CD4-positive, alpha-beta memory T cell (primary cell): Measurements from ENCODE around the gene AGBL4. TPM values are rescaled to one million over a fixed set of nuclear protein-coding genes. Genes with fewer than 3 reads are reported as not detected.
"Not testable (repeated sequence)": the region's sequence is repeated elsewhere in the genome, so short reads cannot be mapped to it uniquely, and the experiment has no call there.

Experiments
- CTCF ChIA-PET: fragments of 350-600 bp; sonication (Branson Sonifier 250); formaldehyde crosslinking; loops from one replicate; lab custom pipeline; 2021; ENCODE audit warnings: inconsistent platforms; ENCODE audit not compliant: partially characterized antibody; lab: Charles Lee
- POLR2A ChIA-PET: fragments of 350-600 bp; sonication (Branson Sonifier 250); formaldehyde crosslinking; loops from one replicate; lab custom pipeline; 2021; ENCODE audit not compliant: partially characterized antibody; lab: Charles Lee
- DNase-seq, 5 donors: peaks; one replicate each; pipeline versions ENCODE4 v3.0.0 to v3.0.0-alpha.2; 2020 to 2022; ENCODE audit warnings: mixed read lengths in 1 of 5
- H3K27ac ChIP-seq: one replicate; pipeline ENCODE4 v1.7.0; 2013; ENCODE audit warnings: low read depth, low read length
- H3K27me3 ChIP-seq: 2 replicates; pipeline ENCODE4 v1.7.0; 2013; ENCODE audit warnings: mild to moderate bottlenecking, low read length, moderate library complexity; ENCODE audit not compliant: insufficient read depth
- H3K36me3 ChIP-seq: 2 replicates; pipeline ENCODE4 v1.7.0; 2013; ENCODE audit warnings: mild to moderate bottlenecking, low read length, moderate library complexity; ENCODE audit not compliant: insufficient read depth
- H3K4me1 ChIP-seq: 2 replicates; pipeline ENCODE4 v1.7.0; 2013; ENCODE audit warnings: mild to moderate bottlenecking, low read length, moderate library complexity; ENCODE audit not compliant: insufficient read depth
- H3K4me3 ChIP-seq, 2 donors: one replicate each; pipeline ENCODE4 v1.7.0; 2013; ENCODE audit warnings: low read length in 2 of 2, mild to moderate bottlenecking in 1 of 2
- H3K9me3 ChIP-seq, 2 donors: one replicate each; pipeline ENCODE4 v1.7.0; 2013; ENCODE audit warnings: low read length in 2 of 2, control low read depth in 1 of 2; ENCODE audit not compliant: control insufficient read depth in 1 of 2
- H3K27ac Mint-ChIP-seq, 7 donors: one replicate each; pipeline ENCODE4 v1.8.0; 2020 to 2021; ENCODE audit warnings: mixed read lengths in 7 of 7, mild to moderate bottlenecking in 6 of 7, inconsistent platforms in 3 of 7, moderate library complexity in 3 of 7
- H3K27me3 Mint-ChIP-seq, 2 donors: one replicate each; pipeline ENCODE4 v1.8.0; 2020 to 2021; ENCODE audit warnings: mixed read lengths in 2 of 2
- H3K36me3 Mint-ChIP-seq, 2 donors: one replicate each; pipeline ENCODE4 v1.8.0; 2020 to 2021; ENCODE audit warnings: mixed read lengths in 2 of 2, inconsistent platforms in 1 of 2, mild to moderate bottlenecking in 1 of 2
- H3K4me1 Mint-ChIP-seq, 4 donors: one replicate each; pipeline ENCODE4 v1.8.0; 2020 to 2021; ENCODE audit warnings: mixed read lengths in 4 of 4, mild to moderate bottlenecking in 1 of 4
- H3K4me3 Mint-ChIP-seq, 8 donors: one replicate each; pipeline ENCODE4 v1.8.0; 2020 to 2021; ENCODE audit warnings: mixed read lengths in 8 of 8, mild to moderate bottlenecking in 7 of 8, moderate library complexity in 6 of 8, inconsistent platforms in 3 of 8
- H3K9me3 Mint-ChIP-seq, 8 donors: one replicate each; pipeline ENCODE4 v1.8.0; 2020 to 2021; ENCODE audit warnings: mixed read lengths in 8 of 8, mild to moderate bottlenecking in 5 of 8, inconsistent platforms in 3 of 8, moderate library complexity in 1 of 8
- intact Hi-C: fragments of 100-400 bp; cut with micrococcal nuclease; formaldehyde crosslinking; loops from one replicate; pipeline ENCODE4 v1.15.1; 2023
- polyA plus RNA-seq, 2 donors: library from polyadenylated mRNA; unstranded; fragments of 300-500 nt; fragmentation: Illumina TruSeq; gene quantifications; one replicate each; pipeline ENCODE4 v1.2.3, GENCODE V29; 2021
- total RNA-seq, 2 experiments: library from RNA; stranded (reverse); gene quantifications; one replicate each; pipeline ENCODE4 v1.2.3, GENCODE V29; 2021

AGBL4 gene
- total and polyA plus RNA-seq, 4 experiments from 2014 or later, result not detected

DNA sequence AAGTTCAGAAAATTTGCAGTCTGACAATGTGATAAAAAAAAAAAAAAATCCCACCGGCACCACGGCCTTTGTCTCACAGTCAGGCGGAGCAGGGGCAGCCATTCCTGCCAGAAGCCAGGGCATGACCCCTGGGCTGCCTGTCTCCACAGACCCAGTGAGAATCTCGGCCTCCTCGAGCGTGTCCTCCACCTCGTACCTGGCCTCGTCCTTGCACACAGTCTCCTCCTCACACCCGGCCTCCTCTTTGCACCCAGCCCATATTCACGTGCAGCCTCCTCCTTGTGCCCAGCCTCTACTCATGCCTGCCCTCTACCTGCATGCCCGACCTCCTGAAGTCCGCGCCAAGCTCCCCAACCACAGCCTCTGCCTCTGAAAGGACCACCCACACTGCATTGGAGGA lies 182.0 kb downstream of the AGBL4 start:
- no peaks in the 10 kb centered on the region for H3K27me3 ChIP-seq
- H3K4me3 ChIP-seq, result no peak overlapping the region
- peaks cover 0 to 11% of the 10 kb centered on the region in 2 donors for H3K9me3 ChIP-seq
- no peaks in the 10 kb centered on the region for H3K4me1 Mint-ChIP-seq
- H3K27ac Mint-ChIP-seq, result no peak overlapping the region
- no peak overlapping the region for H3K4me3 Mint-ChIP-seq
- no peaks in the 10 kb centered on the region for H3K36me3 Mint-ChIP-seq
- ChIA-PET CTCF (no interaction called here), POLR2A (no interaction called here)
- intact Hi-C loops, result no loop called here
- H3K36me3 ChIP-seq, result no peaks in the 10 kb centered on the region
- no peaks in the 10 kb centered on the region for H3K27me3 Mint-ChIP-seq
- DNase-seq, result no peak
- peaks cover 6 to 54% (median 31%) of the 10 kb centered on the region in 8 donors for H3K9me3 Mint-ChIP-seq
- H3K4me1 ChIP-seq, result no peaks in the 10 kb centered on the region
- no peak overlapping the region for H3K27ac ChIP-seq

DNA sequence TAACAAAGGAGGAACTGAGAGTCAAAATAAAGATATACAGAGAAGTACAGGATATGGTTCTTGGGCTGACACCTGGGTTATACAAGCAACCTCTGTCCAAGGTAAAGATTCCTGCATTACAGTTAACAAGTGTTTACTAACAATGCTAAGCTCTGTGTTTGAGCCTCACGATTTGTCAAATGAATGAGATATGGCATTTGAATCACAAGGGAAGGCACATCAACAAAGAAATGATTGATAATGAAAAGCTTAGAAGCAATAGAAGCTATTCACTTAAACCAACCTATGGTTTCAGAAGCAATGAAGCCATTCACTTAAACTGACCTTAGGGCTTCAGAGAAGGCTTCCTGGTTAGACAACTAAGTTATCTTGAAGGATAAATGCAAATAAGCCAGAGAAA lies 199.5 kb downstream of the AGBL4 start:
- no peak overlapping the region for H3K4me3 Mint-ChIP-seq
- CTCF ChIA-PET, result no interaction called here
- POLR2A ChIA-PET, result no interaction called here
- DNase-seq, result no peak
- H3K27me3 ChIP-seq, result no peaks in the 10 kb centered on the region
- peaks cover 0 to 10% (median 6%) of the 10 kb centered on the region in 8 donors for H3K9me3 Mint-ChIP-seq
- H3K4me1 ChIP-seq, result no peaks in the 10 kb centered on the region
- no peaks in the 10 kb centered on the region for H3K36me3 Mint-ChIP-seq
- no peaks in the 10 kb centered on the region for H3K36me3 ChIP-seq
- H3K9me3 ChIP-seq, result no peaks in the 10 kb centered on the region
- no peaks in the 10 kb centered on the region for H3K4me1 Mint-ChIP-seq
- no peak overlapping the region for H3K27ac Mint-ChIP-seq
- no peak overlapping the region for H3K4me3 ChIP-seq
- intact Hi-C loops, result no loop called here
- H3K27me3 Mint-ChIP-seq, result peaks cover 0 to 2% of the 10 kb centered on the region in 2 donors
- H3K27ac ChIP-seq, result no peak overlapping the region

DNA sequence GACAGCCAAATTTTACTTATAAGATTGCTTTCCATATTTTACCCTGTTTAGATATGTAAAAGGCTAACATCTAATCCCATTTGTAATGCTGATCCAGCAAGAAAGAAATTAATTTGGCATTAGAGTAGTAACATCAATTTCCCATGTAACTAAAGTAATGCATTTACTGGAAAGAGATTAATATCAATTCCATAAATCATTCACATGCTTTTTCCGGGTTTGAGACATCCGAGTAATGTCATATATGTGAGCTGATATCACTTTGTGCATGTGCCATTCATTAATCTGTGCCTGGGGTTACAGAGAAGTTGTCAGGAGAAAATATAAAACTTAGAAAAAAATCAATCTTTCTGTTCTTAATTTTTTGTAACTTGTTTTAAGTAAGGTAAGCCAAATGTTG lies 206.1 kb downstream of the AGBL4 start:
- no peak overlapping the region for H3K4me3 Mint-ChIP-seq
- H3K27me3 Mint-ChIP-seq, result peaks cover 0 to 2% of the 10 kb centered on the region in 2 donors
- POLR2A ChIA-PET, result no interaction called here

DNA sequence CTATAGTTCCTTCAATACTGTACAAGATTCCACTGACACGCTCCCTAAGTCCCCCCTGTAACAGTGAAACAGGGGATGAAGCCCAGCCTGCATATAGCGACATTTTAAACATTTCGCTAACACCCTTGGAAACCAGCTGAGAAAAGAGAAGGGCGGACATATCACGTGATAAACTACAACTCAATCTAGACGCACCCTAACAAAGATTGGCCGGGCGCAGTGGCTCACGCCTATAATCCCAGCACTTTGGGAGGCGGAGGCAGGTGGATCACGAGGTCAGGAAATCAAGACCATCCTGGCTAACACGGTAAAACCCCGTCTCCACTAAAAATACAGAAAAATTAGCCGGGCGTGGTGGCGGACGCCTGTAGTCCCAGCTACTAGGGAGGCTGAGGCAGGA lies 236.7 kb downstream of the AGBL4 start:
- H3K27ac ChIP-seq, POLR2A ChIA-PET, H3K4me3 Mint-ChIP-seq, H3K27ac Mint-ChIP-seq, H3K4me1 ChIP-seq, CTCF ChIA-PET, H3K4me1 Mint-ChIP-seq, H3K4me3 ChIP-seq, H3K9me3 ChIP-seq, H3K27me3 Mint-ChIP-seq, H3K36me3 Mint-ChIP-seq, intact Hi-C loops, H3K36me3 ChIP-seq, H3K27me3 ChIP-seq, DNase-seq: not testable (repeated sequence)
- peaks cover 0 to 10% (median under 1%) of the 10 kb centered on the region in 8 donors for H3K9me3 Mint-ChIP-seq

More for the DNA sequence above, 206.1 kb downstream of the AGBL4 start:
- H3K27ac Mint-ChIP-seq, result no peak overlapping the region
- intact Hi-C loops, result no loop called here
- H3K9me3 ChIP-seq, result no peaks in the 10 kb centered on the region
- no peak overlapping the region for H3K27ac ChIP-seq
- no peaks in the 10 kb centered on the region for H3K36me3 Mint-ChIP-seq
- peaks cover 0 to 4% (median 0%) of the 10 kb centered on the region in 8 donors for H3K9me3 Mint-ChIP-seq
- H3K4me1 ChIP-seq, result no peaks in the 10 kb centered on the region
- no peaks in the 10 kb centered on the region for H3K4me1 Mint-ChIP-seq
- CTCF ChIA-PET, result no interaction called here
- H3K4me3 ChIP-seq, result no peak overlapping the region
- DNase-seq, result no peak
- H3K27me3 ChIP-seq, result no peaks in the 10 kb centered on the region
- no peaks in the 10 kb centered on the region for H3K36me3 ChIP-seq

DNA sequence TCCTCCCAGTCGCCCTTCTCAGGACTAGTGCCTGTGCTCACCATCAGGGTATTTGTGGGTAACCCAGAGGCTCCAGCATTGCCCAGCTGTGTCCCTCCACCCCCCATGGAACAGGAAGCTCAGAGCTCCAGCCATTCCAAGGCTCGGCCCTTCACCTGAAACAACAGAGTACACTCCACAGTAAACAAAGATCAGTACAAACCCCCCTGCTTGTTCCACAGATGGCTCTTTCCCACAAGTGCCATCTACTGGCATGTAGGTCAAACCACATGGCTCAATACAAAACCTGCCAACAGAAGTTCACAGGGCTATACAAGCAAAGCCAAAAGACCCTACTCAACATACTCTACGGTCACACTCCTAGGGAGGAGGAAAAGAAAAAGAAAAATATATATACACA lies 258.7 kb downstream of the AGBL4 start:
- H3K36me3 ChIP-seq, result no peaks in the 10 kb centered on the region
- DNase-seq, result no peak
- intact Hi-C loops, result no loop called here
- H3K9me3 Mint-ChIP-seq, result peaks cover 0 to 22% (median 19%) of the 10 kb centered on the region in 8 donors
- H3K27me3 ChIP-seq, result no peaks in the 10 kb centered on the region
- H3K27me3 Mint-ChIP-seq, result no peaks in the 10 kb centered on the region
- no peaks in the 10 kb centered on the region for H3K4me1 ChIP-seq
- no peaks in the 10 kb centered on the region for H3K36me3 Mint-ChIP-seq
- ChIA-PET CTCF (no interaction called here), POLR2A (no interaction called here)
- no peak overlapping the region for H3K4me3 Mint-ChIP-seq
- no peaks in the 10 kb centered on the region for H3K4me1 Mint-ChIP-seq
- H3K4me3 ChIP-seq, result no peak overlapping the region
- no peaks in the 10 kb centered on the region for H3K9me3 ChIP-seq
- H3K27ac ChIP-seq, result no peak overlapping the region
- H3K27ac Mint-ChIP-seq, result no peak overlapping the region

DNA sequence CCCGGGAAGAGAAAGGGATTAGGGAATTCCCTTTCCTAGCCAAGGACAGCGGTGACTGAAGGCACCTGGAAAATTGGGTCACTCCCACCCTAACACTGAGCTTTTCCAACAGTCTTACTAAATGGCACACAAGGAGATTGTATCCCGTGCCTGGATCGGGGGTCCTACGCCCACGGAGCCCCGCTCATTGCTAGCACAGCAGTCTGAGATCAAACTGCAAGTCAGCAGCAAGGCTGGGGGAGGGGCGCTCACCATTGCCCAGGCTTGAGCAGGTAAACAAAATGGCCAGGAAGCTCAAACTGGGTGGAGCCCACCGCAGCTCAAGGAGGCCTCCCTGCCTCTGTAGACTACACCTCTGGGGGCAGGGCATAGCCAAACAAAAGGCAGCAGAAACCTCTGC lies 285.6 kb downstream of the AGBL4 start:
- H3K27ac ChIP-seq, H3K27me3 ChIP-seq, H3K27ac Mint-ChIP-seq, H3K36me3 ChIP-seq, H3K36me3 Mint-ChIP-seq, DNase-seq, H3K4me3 Mint-ChIP-seq, POLR2A ChIA-PET, CTCF ChIA-PET, H3K4me1 ChIP-seq, H3K4me3 ChIP-seq, H3K9me3 ChIP-seq, H3K27me3 Mint-ChIP-seq, H3K4me1 Mint-ChIP-seq, intact Hi-C loops: not testable (repeated sequence)
- H3K9me3 Mint-ChIP-seq, result peaks cover 7 to 30% (median 19%) of the 10 kb centered on the region in 8 donors

DNA sequence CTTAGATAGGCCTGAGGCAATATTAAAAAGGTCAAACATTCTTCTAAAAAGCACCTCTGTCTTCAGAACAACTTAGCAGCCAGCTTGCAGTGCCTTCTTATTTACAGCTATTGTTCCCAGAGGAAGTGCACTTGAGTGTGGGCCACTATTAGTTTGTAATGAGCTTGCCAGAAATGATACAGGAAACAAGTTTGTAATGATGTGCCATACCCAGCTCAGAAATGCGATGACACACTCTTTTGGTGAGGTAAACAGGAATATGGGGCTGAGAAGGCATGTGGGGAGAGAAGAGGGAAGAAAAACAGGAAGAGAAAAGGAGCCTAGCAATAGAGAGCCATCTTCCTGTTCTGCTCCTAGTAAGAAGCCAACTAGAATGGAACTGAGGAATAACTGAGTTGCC lies 295.4 kb downstream of the AGBL4 start:
- no peak for DNase-seq
- ChIA-PET POLR2A (no interaction called here), CTCF (no interaction called here)
- Histone ChIP-seq H3K27me3 (no peaks in the 10 kb centered on the region), H3K36me3 (no peaks in the 10 kb centered on the region), H3K27ac (no peak overlapping the region), H3K4me3 (no peak overlapping the region), H3K4me1 (no peaks in the 10 kb centered on the region), H3K9me3 (no peaks in the 10 kb centered on the region)
- H3K9me3 Mint-ChIP-seq, result peaks cover 0 to 16% (median 4%) of the 10 kb centered on the region in 8 donors
- no peaks in the 10 kb centered on the region for H3K27me3 Mint-ChIP-seq
- intact Hi-C loops, result no loop called here
- H3K4me1 Mint-ChIP-seq, result no peaks in the 10 kb centered on the region
- H3K36me3 Mint-ChIP-seq, result no peaks in the 10 kb centered on the region
- H3K4me3 Mint-ChIP-seq, result no peak overlapping the region
- no peak overlapping the region for H3K27ac Mint-ChIP-seq

DNA sequence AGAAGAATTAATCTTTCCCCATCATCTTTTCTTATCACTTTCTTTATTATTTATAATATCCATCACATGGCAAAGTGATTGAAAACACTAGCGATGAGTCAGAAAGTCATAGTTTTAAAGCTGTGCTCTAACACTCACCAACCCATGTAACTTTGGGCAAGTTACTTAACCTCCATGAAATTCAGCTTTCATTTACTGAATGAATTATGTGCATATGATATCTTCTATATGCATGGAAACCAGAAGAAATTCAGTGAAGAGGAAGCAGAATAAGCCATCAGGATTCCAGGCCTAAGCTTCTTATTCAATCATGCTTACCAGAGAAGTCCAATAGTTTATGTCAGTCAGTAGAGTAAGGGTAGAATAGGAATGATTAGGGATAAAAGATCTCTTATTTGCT lies 300.1 kb downstream of the AGBL4 start:
- intact Hi-C loops, result no loop called here
- H3K27ac Mint-ChIP-seq, result no peak overlapping the region

More for the DNA sequence above, 300.1 kb downstream of the AGBL4 start:
- ChIA-PET CTCF (no interaction called here), POLR2A (no interaction called here)
- Mint-ChIP-seq H3K36me3 (no peaks in the 10 kb centered on the region), H3K9me3 (peaks cover 0 to 7% (median 0%) of the 10 kb centered on the region in 8 donors), H3K27me3 (no peaks in the 10 kb centered on the region), H3K4me3 (no peak overlapping the region), H3K4me1 (no peaks in the 10 kb centered on the region)
- Histone ChIP-seq H3K36me3 (no peaks in the 10 kb centered on the region), H3K27me3 (no peaks in the 10 kb centered on the region), H3K4me3 (no peak overlapping the region), H3K27ac (no peak overlapping the region), H3K4me1 (no peaks in the 10 kb centered on the region), H3K9me3 (no peaks in the 10 kb centered on the region)
- DNase-seq, result no peak
